ENCODE measurements around the gene SETD3.

- TF ChIP-seq GABPA (IDR thresholded peaks at IDR 0.05; ENCODE audit: low read depth), result no peak
- no peak for TF ChIP-seq ATF2 (IDR thresholded peaks at IDR 0.05; ENCODE audit: low read length)
- no peak for TF ChIP-seq TCF3 (IDR thresholded peaks at IDR 0.05; ENCODE audit: borderline replicate concordance, insufficient read depth, low read depth, low read length)
- TF ChIP-seq NFYB (IDR thresholded peaks at IDR 0.05; ENCODE audit: insufficient read depth, low read depth, low read length), result no peak
- no peak for TF ChIP-seq SREBF2 (IDR thresholded peaks at IDR 0.05; ENCODE audit: low read length)
- no peak for TF ChIP-seq FOS (IDR thresholded peaks at IDR 0.05; ENCODE audit: borderline replicate concordance, extremely low read depth, insufficient read length)
- no peak for TF ChIP-seq MAX (IDR thresholded peaks at IDR 0.05; ENCODE audit: low read depth, low read length)
- TF ChIP-seq EP300 (IDR thresholded peaks at IDR 0.05; ENCODE audit: borderline replicate concordance in 1 of 2, control insufficient read depth in 1 of 2, low read depth in 2 of 2, low read length in 2 of 2), result no peak
- no peak for TF ChIP-seq ASH2L (IDR thresholded peaks at IDR 0.05; ENCODE audit: borderline replicate concordance, low read depth)
- TF ChIP-seq CTCF (IDR thresholded peaks at IDR 0.05 in 2 of 3, conservative IDR thresholded peaks at IDR 0.05 in 1 of 3; ENCODE audit: control insufficient read depth in 2 of 3, extremely low read depth in 1 of 3, insufficient read depth in 1 of 3, low read depth in 3 of 3, low read length in 3 of 3), result no peak
- TF ChIP-seq PAX8 (IDR thresholded peaks at IDR 0.05), result no peak
- TF ChIP-seq CREB1 (IDR thresholded peaks at IDR 0.05; ENCODE audit: low read depth), result no peak
- TF ChIP-seq HDAC6 (IDR thresholded peaks at IDR 0.05; ENCODE audit: unreplicated experiment), result no peak
- no peak for TF ChIP-seq CEBPB (IDR thresholded peaks at IDR 0.05; ENCODE audit: borderline replicate concordance in 1 of 2, low read depth in 2 of 2, low read length in 2 of 2)
Measured at GRCh38 chr14:99377951-99378350, 102.7 kb downstream of the SETD3 start.

All from GM12878 (cell line).